Stimulated activated CD8-positive, alpha-beta memory T cell treated with anti-CD3 and anti-CD28 coated beads, Interleukin-7, amount 100 ng/mL, for 4 hours (primary cell): ENCODE data around the gene ABTB2.
A peak's percentile ranks its signal among the peaks of the same experiment; 100 is the strongest.

ENCODE experiments used
- DNase-seq, 2 donors: peaks; one replicate each; pipeline ENCODE4 v3.0.0-alpha.2; 2020; ENCODE audit warnings: low read depth in 2 of 2

ABTB2 gene

DNA sequence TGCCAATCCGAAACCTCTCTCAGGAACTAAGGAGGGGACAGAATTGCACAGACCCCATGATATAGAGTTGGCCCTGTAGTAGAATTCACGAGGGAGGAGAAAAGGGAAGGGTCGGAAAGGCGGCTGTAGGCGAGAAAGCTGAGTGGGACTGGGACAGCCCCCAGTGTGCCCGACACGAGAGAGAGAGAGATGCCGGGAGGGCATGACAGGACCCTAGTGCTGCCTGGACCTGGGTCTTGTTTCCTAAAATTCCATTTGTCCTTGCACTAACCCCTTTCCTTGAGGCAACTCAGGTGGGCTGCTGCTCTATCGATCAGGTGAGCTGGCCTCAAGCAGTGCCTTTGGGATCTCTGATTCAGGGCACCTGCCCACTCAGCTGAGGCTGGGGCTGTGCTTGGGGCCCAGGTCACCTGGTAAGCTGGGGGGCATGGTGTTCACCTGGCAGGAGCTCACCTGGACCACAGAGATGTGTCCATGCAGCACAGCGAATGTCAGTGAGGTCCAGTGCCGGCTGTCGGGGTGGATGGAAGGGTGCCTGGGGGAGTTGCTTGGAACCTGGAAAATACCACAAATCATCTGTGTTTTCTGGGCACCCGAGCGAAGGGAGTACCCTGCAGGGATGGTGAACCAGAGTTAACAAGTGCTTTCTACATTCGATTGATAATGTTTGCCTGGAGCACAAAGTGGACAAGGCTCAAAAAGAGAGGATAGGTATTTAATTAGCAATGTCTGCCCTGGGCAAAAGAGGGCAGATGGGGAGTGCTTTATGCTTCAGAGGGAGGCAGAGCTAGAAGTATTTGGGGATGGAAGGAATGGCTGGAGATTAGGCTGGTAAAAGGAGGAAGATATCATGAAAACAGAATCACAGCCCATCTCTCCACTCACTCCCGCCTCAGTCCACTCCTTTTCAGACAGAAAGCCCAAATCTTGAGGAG is 190.7 kb downstream of the ABTB2 start:
- DNase-seq: no peak

DNA sequence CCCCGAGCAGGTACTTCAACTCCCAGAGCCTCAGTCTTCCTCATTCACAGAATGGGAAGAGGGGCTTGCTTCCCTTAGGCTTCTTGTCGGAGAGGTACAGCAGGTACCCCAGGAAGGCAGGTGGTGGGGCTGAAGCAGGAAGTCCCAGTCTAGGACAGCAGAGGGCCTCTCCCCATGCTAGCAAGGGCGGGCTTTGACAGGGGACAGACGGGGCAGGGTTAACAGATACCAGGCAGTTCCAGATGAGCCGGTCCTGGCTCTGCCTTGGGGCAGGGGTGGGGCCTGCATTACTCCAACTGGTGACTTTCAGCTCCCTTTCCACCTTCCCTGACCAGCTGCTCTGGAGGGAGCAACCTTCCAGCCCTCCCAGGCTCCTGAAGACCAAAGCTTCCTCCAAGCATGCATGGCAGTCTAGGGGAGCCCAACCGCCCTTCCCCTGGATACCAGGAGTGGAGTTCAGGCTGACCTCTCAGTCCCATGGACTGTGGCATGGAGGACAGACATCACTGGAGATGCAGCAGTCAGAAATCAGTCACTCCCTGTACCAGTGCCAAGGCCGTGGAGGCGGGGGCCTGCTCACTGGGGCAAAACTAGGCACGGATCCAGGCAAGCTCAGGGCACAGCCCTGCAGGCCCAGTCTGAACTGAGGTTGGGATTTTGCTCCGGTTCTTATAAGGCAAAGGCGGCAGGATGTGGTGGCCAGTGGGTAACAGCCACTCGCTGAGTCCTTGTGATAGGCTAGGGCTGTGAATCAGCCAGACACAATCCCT is 191.8 kb downstream of the ABTB2 start:
- no peak for DNase-seq

DNA sequence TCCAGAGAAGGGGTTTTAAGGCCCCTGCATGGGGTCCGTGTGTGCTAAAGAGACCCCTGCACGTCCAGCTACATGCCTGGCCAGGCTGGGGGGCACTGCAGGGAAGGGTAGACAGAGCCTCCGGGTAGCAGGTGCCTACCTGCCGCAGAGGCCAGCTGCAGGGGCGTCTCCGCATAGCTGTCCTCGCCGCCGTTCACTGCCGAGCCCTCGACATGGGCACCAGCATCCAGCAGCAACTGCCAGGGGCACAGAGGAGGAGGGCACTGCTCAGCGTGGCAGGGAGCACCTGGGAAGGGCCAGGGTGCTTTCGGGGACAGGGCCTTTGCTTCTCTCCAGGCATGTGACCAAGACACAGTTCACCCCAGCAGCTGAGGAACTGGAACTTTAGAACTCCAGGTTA is 192.7 kb downstream of the ABTB2 start:
- no peak for DNase-seq

DNA sequence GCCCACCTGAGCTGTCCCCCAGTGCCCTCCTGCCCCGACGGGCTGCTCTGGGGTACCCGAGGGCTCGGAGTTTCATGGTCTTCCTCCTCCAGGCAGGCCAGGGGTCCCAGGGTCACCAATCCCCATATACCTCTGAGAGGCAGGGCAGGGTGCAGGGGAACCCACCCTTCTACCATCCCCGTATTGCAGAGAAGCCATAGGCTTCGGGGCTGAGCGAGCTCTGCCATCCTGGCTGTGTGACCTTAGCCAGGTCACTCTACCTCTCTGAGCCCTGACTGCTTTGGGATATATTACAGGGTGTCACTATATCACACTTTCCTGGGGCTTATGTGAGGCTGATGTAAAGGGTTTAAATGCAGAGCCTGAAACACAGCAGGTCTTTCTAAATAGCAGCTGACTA is 195.0 kb downstream of the ABTB2 start:
- DNase-seq: no peak

DNA sequence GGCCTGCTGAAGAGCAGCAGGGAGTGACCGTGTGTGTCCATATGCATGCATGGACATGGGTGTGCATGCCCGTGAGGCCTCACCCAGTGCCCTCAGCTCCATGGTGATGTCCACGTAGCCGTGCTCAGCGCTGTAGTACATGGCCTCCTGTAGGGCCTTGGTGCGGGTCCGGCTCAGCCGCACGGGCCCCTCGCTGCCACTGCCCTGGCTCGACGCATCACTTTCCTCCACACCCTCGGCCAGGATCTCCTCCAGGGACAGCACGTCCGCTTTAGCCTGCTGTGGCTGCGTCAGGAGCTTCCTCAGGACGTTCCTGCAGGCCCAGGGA is 195.4 kb downstream of the ABTB2 start:
- no peak for DNase-seq

DNA sequence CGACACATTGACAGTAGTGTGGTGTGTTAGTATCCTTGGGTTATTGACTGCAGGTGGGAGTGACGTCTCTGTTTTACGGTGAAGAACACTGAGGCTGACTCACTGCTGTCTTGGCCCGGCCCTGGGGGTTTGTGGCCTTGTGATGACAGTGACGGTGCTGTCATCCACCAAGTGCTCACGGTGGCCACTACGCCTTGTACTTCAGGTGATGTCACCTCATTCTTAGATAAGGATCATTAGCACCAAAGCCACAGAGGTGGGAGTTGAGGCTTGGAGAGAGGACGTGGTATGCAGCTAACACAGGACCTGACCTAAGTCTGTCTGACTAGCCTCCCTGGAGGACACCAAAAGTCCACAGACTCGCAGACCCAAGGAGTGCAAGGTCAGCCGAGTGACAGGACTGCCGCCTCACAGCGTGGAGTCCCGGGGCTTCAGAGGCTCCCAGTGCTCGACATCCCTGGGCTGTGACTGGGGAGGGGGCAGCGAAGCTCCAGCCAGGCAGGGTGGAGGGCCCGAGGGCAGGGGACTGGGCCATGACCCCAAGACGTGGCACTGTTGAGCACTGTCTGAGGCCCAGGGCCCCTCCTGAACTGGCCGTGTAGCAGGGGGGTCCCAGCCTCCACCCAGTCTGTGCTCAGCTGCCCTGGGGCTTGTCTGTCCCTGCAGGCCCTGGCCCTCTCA is 195.9 kb downstream of the ABTB2 start:
- peak; percentile 25 to 46 for DNase-seq

DNA sequence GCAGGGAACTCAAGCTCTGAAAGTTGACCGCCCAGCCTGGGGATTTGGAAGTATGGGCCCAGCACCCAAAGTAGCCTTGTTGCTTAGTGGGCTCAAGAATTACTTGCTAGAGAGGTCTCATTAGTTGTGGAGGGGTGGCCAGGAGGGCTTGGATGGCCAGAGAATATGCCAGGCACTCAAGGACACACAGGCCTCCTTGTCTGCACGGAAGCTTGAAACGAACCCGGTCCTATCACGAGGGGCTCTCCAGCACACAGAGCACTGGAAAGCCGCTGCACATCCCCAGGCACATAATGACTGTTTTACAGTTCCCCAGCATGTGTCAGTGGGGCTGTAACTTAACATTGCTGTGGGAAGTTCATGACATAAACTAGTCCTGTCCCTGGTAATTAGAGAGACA is 196.4 kb downstream of the ABTB2 start:
- no peak for DNase-seq

DNA sequence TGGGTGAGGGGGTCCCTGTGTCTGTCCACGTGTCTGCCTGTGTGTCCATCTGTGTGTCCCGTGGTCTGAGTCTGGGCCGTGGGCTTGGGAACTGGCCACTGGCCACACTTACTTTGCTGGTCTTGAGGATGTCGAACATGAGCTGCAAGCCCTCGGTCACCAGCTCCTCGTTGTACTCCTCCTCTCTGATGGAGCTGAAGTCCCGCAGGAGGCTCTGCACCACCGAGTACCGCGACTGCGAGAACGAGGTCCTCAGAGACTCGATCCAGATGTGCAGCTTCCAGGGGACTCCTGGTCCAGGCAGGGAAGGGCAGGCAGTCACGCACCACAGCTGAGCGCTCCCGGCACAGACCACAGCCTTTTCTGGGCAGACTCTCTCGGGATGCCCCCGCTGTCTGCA is 197.0 kb downstream of the ABTB2 start:
- no peak for DNase-seq

DNA sequence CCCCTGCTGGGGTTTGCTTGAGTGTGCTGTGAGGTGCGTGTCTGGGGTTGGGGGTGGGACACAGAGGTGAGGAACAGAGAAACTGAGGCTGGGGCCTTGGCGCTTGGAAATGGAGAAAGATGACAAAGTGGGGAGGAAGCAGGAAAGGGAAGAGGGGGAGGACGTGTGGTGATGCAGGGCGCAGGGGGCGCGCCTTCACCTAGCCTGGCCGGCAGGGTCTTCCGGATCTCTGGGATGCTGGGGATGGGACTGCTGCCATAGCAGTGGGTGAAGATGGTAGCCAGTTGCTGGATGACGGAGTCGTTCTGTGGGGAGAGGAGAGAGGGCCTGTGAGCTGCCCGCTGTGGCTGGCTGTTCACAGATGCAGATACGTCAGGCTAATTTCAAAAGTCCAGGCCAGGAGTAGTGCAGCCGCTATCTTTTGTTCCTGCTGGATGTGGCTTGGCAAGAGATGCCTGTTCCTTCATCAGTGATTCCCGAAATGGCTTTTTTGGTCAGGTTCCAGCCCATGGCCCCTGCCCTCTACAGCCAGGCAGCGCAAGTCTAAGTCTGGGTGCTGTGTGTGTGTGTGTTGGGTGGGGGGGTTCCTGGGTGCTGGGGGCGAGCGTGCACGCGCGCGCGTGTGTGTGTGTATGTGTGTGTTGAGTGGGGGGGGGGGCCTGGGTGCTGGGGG is 197.6 kb downstream of the ABTB2 start:
- DNase-seq: no peak

DNA sequence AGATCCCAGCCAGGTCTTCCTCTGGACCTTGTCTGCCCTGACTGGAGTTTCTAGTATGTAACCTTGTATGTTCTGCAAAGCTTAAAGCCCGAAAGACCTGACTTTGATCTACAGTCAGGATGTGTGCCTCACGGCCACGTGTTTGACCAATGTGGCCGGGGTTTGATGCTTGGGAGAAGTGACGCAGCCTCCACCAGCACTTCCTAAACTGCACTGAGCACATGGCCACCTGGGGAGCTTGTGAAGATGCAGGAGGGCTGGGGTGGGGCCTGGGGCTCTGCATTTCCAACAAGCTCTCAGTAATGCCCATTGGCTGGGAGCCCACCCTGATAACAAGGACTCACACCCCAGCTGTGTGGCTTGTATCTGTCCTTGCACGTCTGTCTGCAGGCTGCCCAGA is 199.1 kb downstream of the ABTB2 start:
- no peak for DNase-seq

DNA sequence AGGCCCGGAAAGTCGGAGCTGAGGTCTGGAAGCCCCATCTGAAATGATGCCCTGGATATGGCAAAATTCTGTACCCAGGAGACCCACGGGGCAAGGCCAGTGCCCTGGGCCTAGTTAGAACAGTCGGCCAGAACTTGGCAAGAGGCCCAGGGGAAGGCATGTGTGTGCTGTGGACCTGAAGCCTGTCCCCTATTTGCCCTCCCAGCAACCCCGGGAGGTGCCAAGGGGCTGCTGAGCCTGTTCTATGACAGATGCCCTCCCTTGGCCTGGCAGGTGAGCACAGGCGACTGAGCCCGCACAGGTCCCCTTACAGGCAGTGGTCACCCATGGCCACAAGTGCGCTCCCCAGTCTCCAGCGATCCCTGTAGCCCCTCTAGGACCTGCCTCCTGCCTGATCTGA is 200.6 kb downstream of the ABTB2 start:
- no peak for DNase-seq

DNA sequence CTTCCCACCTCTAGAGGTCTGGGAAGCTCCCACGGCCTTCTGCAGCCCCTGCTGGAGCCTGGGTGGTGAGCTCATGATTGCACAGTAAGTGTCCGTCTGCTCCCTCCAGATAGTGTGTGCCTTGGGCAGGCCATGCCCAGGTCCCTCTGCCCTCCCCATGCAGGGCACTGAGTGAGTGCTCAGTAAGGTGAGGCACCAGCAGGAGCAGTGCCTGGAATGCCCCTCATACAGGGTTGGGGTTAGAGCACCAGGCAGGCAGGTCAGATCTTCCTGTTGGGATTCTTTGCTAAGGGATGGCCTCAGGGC is 202.1 kb downstream of the ABTB2 start:
- DNase-seq: no peak

DNA sequence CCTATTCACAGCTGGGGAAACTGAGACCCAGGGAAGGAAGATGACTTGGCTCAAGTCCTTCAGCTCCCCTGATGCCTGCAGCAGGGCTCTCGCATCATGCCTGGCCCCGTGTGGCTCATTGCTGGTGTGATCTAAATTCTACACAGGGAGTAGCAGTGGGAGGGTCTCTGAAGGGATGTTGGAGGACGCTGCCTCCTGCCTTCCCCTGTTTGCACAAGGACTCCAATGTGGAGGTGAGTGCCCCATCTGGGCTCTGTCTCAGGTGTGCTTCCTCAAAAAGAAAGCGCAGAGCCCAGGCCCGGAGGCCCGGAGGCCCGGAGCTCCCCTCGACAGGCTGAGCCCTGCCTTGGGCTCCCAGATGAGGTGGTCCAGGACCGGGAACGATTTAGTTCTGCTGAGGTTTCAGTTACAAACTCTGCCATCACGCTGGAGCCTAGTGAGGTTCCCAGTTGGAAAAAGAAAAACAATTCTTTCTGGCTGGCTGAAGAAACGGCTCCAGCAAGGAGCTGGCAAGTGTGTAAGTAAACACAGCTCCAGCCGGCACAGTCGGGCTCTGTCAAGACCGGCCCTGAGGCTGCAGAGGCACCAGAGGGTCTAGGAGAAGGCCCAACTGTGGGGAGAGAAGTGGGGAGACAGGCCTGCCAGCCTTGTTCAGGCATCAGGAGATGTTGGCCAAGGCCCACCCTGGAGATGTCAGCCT is 202.6 kb downstream of the ABTB2 start:
- DNase-seq: no peak

DNA sequence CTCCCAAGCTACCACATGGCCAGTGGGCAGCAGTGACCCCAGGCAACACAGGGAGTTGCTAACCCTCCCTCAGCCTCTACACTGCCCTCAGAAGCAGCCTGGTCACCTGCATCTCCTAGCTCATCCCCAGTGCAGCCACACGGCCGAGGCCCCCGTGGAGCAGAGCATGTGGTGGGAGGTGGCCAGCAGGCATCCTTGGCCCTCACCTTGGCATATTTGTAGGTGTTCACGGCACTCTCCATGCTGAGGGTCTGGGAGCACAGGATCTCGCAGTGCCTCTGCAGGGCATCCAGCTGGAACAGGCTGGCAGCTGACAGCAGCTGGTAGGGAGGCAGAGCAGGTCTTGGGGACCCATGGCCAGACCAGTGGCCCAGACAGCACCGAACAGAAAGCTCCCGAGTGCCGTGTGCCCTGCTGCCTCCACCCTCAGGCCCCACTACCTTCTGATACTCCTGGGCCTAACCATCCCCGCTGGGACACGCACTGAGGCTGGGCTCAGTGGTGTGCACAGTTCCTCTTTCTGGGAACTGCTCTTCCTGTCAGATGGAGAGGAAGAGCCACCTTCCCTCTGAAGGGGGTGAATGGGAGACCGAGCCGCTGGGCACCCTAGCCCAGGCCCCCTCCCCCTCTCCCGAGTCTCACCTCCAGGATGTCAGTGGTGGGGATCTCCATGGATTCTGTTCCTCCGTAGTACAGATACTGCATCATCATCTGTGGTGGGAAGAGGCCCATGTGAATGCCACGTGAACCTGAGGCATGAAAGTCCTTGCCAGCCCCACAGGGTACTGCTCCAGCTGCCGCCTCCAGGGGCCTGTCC is 203.5 kb downstream of the ABTB2 start:
- DNase-seq: no peak

DNA sequence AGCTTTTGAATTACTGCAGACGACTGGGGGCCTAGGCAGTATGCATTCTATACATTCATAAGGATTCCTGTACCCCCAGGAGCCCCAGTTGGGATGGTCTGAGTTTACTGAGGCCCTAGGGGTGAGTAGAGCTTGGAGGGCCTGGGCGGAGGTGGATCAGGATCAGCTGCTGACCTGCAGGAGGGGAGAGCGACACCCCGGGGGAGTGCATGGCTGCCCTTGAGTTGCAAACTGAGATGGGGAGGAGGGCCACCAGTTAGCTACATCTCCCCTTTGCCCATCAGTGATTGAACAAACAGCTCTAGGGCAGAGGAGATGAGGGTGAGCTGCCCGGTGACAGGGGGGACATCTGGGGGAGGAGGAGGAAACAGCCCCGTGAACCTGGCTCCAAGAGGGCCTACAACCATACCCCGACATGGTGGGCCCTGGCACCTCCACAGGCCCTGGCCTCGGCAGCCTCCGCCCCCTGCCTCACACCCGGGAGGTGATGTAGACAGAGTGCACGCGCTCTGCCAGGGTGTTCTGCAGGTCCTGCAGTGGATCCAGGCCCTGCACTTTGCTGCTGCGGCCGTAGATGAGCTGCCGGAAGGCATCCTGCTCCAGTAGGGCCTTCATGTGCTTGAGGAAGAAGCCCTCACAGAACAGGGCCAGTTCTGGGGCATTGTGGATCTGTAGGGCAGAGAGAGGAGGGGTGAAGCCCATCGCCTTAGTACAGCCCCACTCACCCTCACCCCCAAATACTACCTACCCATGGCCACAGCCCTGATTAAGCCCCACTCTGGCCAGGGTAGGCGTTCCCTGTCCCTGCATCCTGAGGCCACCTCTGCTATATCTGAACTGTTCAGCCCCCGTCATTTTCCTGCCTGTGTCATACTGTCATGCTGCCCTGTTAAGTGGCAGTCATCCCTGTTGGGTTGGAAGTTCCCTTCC is 205.6 kb downstream of the ABTB2 start:
- DNase-seq: no peak

DNA sequence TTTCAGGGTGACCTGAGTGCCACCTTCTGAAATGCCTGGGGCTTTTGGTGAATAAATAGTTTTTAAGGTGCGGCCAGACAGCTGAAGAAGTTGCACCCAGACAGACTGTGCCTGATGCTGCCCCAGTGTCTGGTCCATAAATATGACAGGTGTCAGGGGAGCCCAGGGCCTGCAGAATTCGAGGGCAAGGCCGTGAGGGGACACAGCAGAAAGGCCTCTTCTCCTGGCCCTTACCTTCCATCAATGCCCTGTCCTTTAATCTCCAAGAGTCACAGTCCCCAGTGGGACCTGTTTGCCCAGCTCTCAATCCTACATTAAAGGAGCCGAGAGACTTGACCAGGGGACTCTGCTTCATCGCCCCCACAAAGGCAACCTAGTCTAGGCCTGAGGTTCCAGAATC is 206.6 kb downstream of the ABTB2 start:
- DNase-seq: no peak

DNA sequence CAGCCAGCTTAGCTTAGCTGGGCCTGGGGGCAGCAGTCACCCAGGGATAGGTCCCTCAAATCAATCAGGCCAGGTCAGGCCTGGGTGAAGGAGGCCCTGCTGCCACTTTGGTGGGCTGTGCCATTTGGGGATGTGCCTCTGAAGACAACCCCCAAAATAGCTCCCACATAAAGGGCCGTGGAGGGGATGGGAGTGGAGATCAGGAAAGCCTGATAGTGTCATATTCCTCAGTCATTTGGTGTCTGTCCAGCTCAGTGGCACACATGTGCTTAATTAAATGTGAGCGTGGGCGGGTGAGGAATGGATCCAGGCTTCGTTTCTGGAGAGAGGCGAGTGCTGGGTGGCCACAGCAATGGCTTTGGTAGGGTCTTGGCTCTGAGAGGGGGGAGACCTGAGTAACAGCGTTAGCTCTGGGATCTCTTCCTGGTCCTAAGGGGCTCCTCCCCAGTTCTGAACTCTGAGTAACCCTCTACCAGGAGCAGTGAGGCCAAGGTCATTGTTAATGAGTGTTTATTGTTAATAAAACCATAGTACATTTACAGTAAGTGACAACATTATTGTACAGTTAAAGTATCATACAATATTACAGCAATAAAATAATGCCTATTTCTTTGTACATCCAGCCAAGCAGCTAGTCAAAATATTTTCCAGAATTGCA is 207.2 kb downstream of the ABTB2 start:
- no peak for DNase-seq

DNA sequence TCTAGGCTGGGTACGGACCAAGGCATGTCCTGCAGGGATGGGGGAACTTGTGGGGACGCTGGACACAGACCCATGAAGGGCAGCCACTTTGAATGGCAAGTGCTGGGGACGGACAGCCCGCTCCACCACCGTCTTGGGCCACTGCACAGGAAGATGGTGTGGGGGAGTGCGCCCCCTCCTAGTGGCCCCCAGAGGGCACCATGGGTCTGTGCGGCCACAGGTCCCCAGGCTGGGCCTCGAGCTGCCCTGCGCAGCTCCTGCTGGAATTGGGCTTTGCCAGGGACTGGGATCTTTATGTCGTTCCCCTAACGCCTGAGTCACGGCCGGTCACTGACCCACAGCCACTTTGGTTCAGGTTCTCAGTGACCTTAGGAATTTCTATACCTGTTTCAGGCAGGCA is 208.0 kb downstream of the ABTB2 start:
- no peak for DNase-seq

DNA sequence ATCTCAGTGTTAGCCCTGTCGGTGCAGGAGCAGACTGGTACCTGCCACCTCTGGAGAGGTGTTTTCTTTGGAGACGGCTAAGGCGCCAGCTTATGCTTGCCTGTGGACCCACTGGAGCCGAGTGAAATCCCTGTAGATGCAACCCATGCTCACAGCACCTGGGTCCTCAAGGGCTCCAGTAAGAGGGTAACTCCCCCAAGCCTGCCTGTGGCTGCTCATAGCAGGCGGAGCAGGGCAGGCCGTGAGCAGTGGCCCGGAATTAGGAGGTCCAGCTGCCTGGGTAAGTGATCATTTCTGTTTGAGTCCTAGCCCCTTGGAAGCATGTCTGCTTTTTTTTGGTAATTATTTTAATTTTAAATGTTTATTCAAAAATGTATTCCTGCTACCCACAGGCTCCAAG is 208.5 kb downstream of the ABTB2 start:
- no peak for DNase-seq
